K562 (cell line): ENCODE results near the gene FARP1. TPM values are rescaled to one million over a fixed set of nuclear protein-coding genes. Genes with fewer than 3 reads are reported as not detected.
A peak's percentile ranks its signal among the peaks of the same experiment; 100 is the strongest.

Source experiments
- ATF3 ChIP-seq, 2 experiments: fragments of 450-650 bp in 1 of 2; sonication (generic) in 1 of 2; formaldehyde crosslinking in 1 of 2; IDR thresholded peaks in 1 of 2; conservative IDR thresholded peaks in 1 of 2; 2 replicates each; pipeline versions ENCODE4 v1.6.1 to v1.8.1; 2016 to 2023; ENCODE audit warnings: mild to moderate bottlenecking in 2 of 2, moderate library complexity in 2 of 2, inconsistent platforms in 1 of 2, missing genetic modification reagents in 1 of 2
- CBFA2T3 ChIP-seq: fragments of 450-650 bp; IDR thresholded peaks from 2 replicates; pipeline ENCODE4 v1.6.1; 2017
- CXXC5 ChIP-seq: fragments of 250-450 bp; sonication (Bioruptor Pico); IDR thresholded peaks from 2 replicates; pipeline ENCODE4 v1.8.0; 2022; ENCODE audit warnings: inconsistent platforms, mild to moderate bottlenecking, moderate library complexity
- ELF1 ChIP-seq: fragments of 200-800 bp; sonication (Bioruptor generic); IDR thresholded peaks from 2 replicates; pipeline ENCODE4 v1.6.1; 2016; ENCODE audit warnings: missing genetic modification characterization, missing compliant biosample characterization
- KLF10 ChIP-seq: fragments of 250-450 bp; sonication (Bioruptor Pico); IDR thresholded peaks from 2 replicates; pipeline ENCODE4 v1.6.1; 2021; ENCODE audit warnings: matching md5 sums
- NR2C2 ChIP-seq, 2 experiments: fragments of 200-800 bp in 1 of 2; sonication (Bioruptor generic) in 1 of 2; sonication (generic) in 1 of 2; formaldehyde crosslinking in 1 of 2; IDR thresholded peaks; 2 replicates each; pipeline versions ENCODE4 v1.6.1 to v1.8.0; 2016 to 2022; ENCODE audit warnings: mild to moderate bottlenecking in 1 of 2, missing compliant biosample characterization in 1 of 2, missing genetic modification characterization in 1 of 2, missing genetic modification reagents in 1 of 2
- ZBTB40 ChIP-seq, 2 experiments: fragments of 450-650 bp in 1 of 2; sonication (generic) in 1 of 2; formaldehyde crosslinking in 1 of 2; IDR thresholded peaks; 2 replicates each; pipeline versions ENCODE4 v1.7.1 to v1.9.0; 2016 to 2022; ENCODE audit warnings: inconsistent platforms in 1 of 2, mild to moderate bottlenecking in 1 of 2, missing genetic modification reagents in 1 of 2
- ZBTB7A ChIP-seq: IDR thresholded peaks from 2 replicates; pipeline ENCODE4 v1.6.1; 2011; ENCODE audit warnings: low read depth, mild to moderate bottlenecking, low read length, moderate library complexity, borderline replicate concordance; ENCODE audit not compliant: control insufficient read depth
- ZKSCAN8 ChIP-seq: fragments of 200-800 bp; sonication (Bioruptor generic); IDR thresholded peaks from 2 replicates; pipeline ENCODE4 v1.6.1; 2016; ENCODE audit warnings: missing genetic modification characterization, missing compliant biosample characterization
- ZNF175 ChIP-seq: fragments of 200-800 bp; sonication (Bioruptor generic); IDR thresholded peaks from 2 replicates; pipeline ENCODE4 v1.6.1; 2016; ENCODE audit warnings: low read depth, mild to moderate bottlenecking, missing genetic modification characterization, missing compliant biosample characterization
- polyA plus RNA-seq, 8 experiments: library from polyadenylated mRNA; depleted of rRNA in 4 of 8; stranded (reverse) in 5 of 8; unstranded in 3 of 8; fragments of >200 nt; fragmentation: Nextera tagmentation in 2 of 8; fragmentation: Illumina TruSeq in 1 of 8; extraction: Ambion mirVana in 2 of 8; extraction: Trizol in 1 of 8; gene quantifications; 2 replicates each; pipeline versions ENCODE4 v1.2.1 to v1.2.3, GENCODE V29; 2011 to 2014; ENCODE audit warnings: inconsistent platforms in 1 of 8, missing spikeins in 1 of 8
- total RNA-seq, 7 experiments: library from RNA; depleted of rRNA in 6 of 7; stranded (reverse); fragments of >200 nt in 6 of 7; fragmentation: Illumina TruSeq in 2 of 7; extraction: Trizol in 2 of 7; gene quantifications; 2 replicates each; pipeline versions ENCODE4 v1.2.1 to v1.2.3, GENCODE V29; 2011 to 2021; ENCODE audit warnings: low replicate concordance in 1 of 7
- TF ChIP-seq, protein P1 (sequence below): sonication (generic); formaldehyde crosslinking; IDR thresholded peaks from 2 replicates; pipeline ENCODE4 v1.9.0; 2022; ENCODE audit warnings: mild to moderate bottlenecking, missing genetic modification reagents

The FARP1 gene
- total and polyA plus RNA-seq, 9 of the 15 experiments (the other 6 are each of a cell fraction or from before 2014, with no cell fraction given), result 0.03 to 0.29 (median 0.05) TPM; not detected in 3

- peak; percentile 81 for TF ChIP-seq ZBTB40 (IDR thresholded peaks at IDR 0.05)
- TF ChIP-seq ZBTB40 (CRISPR knock-in tag; IDR thresholded peaks at IDR 0.05), result no peak
- TF ChIP-seq ZNF175 (CRISPR knock-in tag), result 0 out of 2 replicates have a peak, but pooled peaks have one; percentile 61
- TF ChIP-seq ATF3 (IDR thresholded peaks at IDR 0.05), result peak; percentile 76
- no peak for TF ChIP-seq ATF3 (CRISPR knock-in tag; conservative IDR thresholded peaks at IDR 0.05)
- TF ChIP-seq, protein P1, sequence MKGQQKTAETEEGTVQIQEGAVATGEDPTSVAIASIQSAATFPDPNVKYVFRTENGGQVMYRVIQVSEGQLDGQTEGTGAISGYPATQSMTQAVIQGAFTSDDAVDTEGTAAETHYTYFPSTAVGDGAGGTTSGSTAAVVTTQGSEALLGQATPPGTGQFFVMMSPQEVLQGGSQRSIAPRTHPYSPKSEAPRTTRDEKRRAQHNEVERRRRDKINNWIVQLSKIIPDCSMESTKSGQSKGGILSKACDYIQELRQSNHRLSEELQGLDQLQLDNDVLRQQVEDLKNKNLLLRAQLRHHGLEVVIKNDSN (CRISPR knock-in tag), result no peak
- no peak for TF ChIP-seq ZBTB7A
- TF ChIP-seq ZKSCAN8 (CRISPR knock-in tag), result no peak
- peak; percentile 37; the same call in 1 of the 2 replicates for TF ChIP-seq CBFA2T3
- 0 out of 2 replicates have a peak, but pooled peaks have one; percentile 30 for TF ChIP-seq CXXC5 (CRISPR knock-in tag)
- TF ChIP-seq ELF1 (tag), result peak; percentile 51; the same call in 1 of the 2 replicates
- TF ChIP-seq KLF10 (CRISPR knock-in tag), result no peak
- TF ChIP-seq NR2C2 (CRISPR knock-in tag; IDR thresholded peaks at IDR 0.05), result peak; percentile 55; the same call in 1 of the 2 replicates
- TF ChIP-seq NR2C2 (tag; IDR thresholded peaks at IDR 0.05), result peak; percentile 84
Measured at GRCh38 chr13:98476538-98476966, 333.7 kb downstream of the FARP1 start (continued).
